Thymus (tissue), 11 donors: ENCODE measurements around the gene TALDO1. TPM values are rescaled to one million over a fixed set of nuclear protein-coding genes. Genes with fewer than 3 reads are reported as not detected.

Experiments
- DNase-seq, 9 donors: peaks; one replicate each; pipeline ENCODE4 v3.0.0-alpha.2; 2013; ENCODE audit warnings: low spot score in 9 of 9, low read depth in 6 of 9, missing footprints in 1 of 9
- H3K27ac ChIP-seq, 2 donors: one replicate each; pipeline ENCODE4 v1.5.1; 2013; ENCODE audit warnings: control low read depth in 1 of 2, low read depth in 1 of 2, low read length in 1 of 2, mild to moderate bottlenecking in 1 of 2, moderate library complexity in 1 of 2
- H3K27me3 ChIP-seq, 2 donors: one replicate each; pipeline ENCODE4 v1.5.1; 2013; ENCODE audit warnings: low read length in 1 of 2; ENCODE audit not compliant: control insufficient read depth in 2 of 2, insufficient read depth in 1 of 2
- H3K36me3 ChIP-seq, 2 donors: one replicate each; pipeline ENCODE4 v1.5.1; 2013; ENCODE audit warnings: low read length in 1 of 2, mild to moderate bottlenecking in 1 of 2, moderate library complexity in 1 of 2; ENCODE audit not compliant: control insufficient read depth in 2 of 2, insufficient read depth in 2 of 2
- H3K4me1 ChIP-seq, 2 donors: one replicate each; pipeline ENCODE4 v1.5.1; 2013; ENCODE audit warnings: low read length in 2 of 2; ENCODE audit not compliant: control insufficient read depth in 2 of 2, insufficient read depth in 2 of 2
- H3K4me3 ChIP-seq, 2 donors: one replicate each; pipeline ENCODE4 v1.5.1; 2013; ENCODE audit warnings: low read length in 2 of 2, control low read depth in 1 of 2, mild to moderate bottlenecking in 1 of 2
- H3K9me3 ChIP-seq, 2 donors: one replicate each; pipeline ENCODE4 v1.5.1; 2013; ENCODE audit warnings: low read length in 1 of 2, mild to moderate bottlenecking in 1 of 2; ENCODE audit not compliant: control insufficient read depth in 2 of 2, insufficient read depth in 1 of 2
- WGBS: extraction: QIAGEN DNeasy Blood & Tissue Kit; methylation state at CpG from one replicate; pipeline ENCODE4 v1.1.7; 2013; 5-methylcytosine and 5-hydroxymethylcytosine counted together
- polyA plus RNA-seq: library from polyadenylated mRNA; stranded (reverse); fragments of 200-250 nt; gene quantifications from one replicate; pipeline ENCODE4 v1.2.3, GENCODE V29; 2013
- total RNA-seq: library from RNA; stranded (reverse); fragments of 120-200 nt; gene quantifications from one replicate; pipeline ENCODE4 v1.2.4, GENCODE V29; 2013
- donor health status: healthy.

Gene TALDO1
- total and polyA plus RNA-seq, 2 donors = 115 to 141 TPM

DNA sequence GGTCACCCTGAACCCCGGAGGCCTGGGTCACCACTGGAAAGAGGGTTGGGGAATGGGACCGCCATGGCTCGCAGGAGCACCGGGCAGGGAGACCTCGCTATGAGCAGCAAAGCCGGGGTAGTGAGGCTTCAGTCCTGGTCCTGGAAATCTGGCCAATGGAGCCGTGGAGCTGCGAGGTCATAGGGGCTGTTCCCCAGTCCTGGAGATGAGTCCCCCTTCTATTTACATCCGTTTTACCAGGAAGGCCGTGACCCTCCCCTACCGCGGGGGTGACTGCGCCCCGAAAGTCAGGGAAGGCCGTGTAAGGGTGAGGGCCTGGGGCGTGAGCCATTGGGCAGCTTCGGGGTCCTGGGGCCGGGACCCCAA lies 57.3 kb downstream of the TALDO1 start:
- DNase-seq = no peak
- Histone ChIP-seq H3K27ac (peak overlapping the region; percentile 78 to 95), H3K4me3 (peak overlapping the region; percentile 70 to 73), H3K36me3 (peaks cover 32 to 35% of the 10 kb centered on the region in 2 donors), H3K9me3 (peaks cover 0 to 5% of the 10 kb centered on the region in 2 donors), H3K4me1 (peaks cover 26 to 35% of the 10 kb centered on the region in 2 donors), H3K27me3 (no peaks in the 10 kb centered on the region)
- WGBS = 3% methylated on average over 18 of the region's 18 CpGs

DNA sequence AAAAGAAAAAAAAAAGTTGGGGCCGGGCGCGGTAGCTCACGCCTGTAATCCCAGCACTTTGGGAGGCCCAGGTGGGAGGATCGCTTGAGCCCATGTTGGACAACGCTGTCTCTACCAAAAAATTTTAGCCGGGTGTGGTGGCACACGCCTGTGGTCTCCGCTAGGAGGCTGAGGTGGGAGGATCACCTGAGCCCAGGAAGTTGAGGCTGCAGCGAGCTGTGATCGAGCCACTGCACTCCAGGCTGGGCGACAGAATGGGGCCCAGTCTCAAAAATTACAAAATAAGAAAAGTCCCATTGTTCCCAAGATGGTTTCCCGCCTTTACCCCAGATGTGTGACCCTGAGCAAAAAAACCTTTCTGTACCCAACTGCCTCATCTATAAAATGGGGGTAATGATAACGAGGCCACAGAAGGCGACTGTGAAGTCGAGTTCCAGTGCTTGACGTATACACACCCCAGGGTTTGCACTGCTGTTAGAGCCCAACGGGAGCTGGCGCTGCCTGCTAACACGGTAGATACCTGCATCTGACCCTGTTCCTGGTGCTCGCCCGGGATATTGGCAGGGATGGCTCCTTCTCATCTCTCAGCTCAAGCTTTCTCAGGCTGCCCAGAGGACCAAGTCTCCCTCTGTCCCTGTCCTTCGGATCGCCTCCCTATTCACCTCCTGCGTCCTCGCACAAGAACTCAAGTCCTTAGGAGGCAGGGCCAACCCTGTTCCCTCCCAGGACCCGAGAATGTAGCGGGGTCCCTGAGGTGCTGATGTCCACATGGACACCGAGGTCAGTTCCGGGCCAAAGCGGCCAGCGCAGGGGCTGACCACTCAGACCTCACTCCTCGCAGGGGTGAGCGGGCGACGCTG lies 61.4 kb downstream of the TALDO1 start:
- H3K9me3 ChIP-seq = peaks cover 0 to 5% of the 10 kb centered on the region in 2 donors
- no peaks in the 10 kb centered on the region for H3K27me3 ChIP-seq
- H3K27ac ChIP-seq = peak overlapping the region; percentile 90 to 96
- H3K36me3 ChIP-seq = peaks cover 25 to 30% of the 10 kb centered on the region in 2 donors
- peaks cover 33 to 40% of the 10 kb centered on the region in 2 donors for H3K4me1 ChIP-seq
- no peak for DNase-seq
- WGBS = 38% methylated on average over 36 of the region's 36 CpGs
- H3K4me3 ChIP-seq = peak overlapping the region; percentile 70 to 83

- under 1% methylated on average over 81 of the region's 81 CpGs for WGBS
- H3K27me3 ChIP-seq = no peaks in the 10 kb centered on the region
- peaks cover 26 to 33% of the 10 kb centered on the region in 2 donors for H3K36me3 ChIP-seq
- peaks cover 0 to 5% of the 10 kb centered on the region in 2 donors for H3K9me3 ChIP-seq
- peak within 1 kb of the TSS; percentile 70 to 83 for H3K4me3 ChIP-seq
- H3K4me1 ChIP-seq = peaks cover 25 to 32% of the 10 kb centered on the region in 2 donors
- peak within 1 kb of the TSS; percentile 90 to 96 for H3K27ac ChIP-seq
- peak; percentile 93 to 99 (median 98) for DNase-seq
These were observed 62.2 kb downstream of the TALDO1 start, which contains the start of gene RPLP2 for GRCh38 chr11:809287-810039. TSS of gene RPLP2 (plus strand) at chr11:809967. CDS start at chr11:810235, 268 bp downstream.

- Histone ChIP-seq H3K4me3 (peak overlapping the region; percentile 70 to 83), H3K4me1 (peaks cover 21 to 28% of the 10 kb centered on the region in 2 donors), H3K27me3 (no peaks in the 10 kb centered on the region), H3K9me3 (peaks cover 0 to 5% of the 10 kb centered on the region in 2 donors), H3K27ac (peak overlapping the region; percentile 43 to 85), H3K36me3 (peaks cover 30 to 33% of the 10 kb centered on the region in 2 donors)
- no peak for DNase-seq
- WGBS = under 1% methylated on average over 55 of the region's 55 CpGs
These were observed 62.8 kb downstream of the TALDO1 start for GRCh38 chr11:810040-810567.

DNA sequence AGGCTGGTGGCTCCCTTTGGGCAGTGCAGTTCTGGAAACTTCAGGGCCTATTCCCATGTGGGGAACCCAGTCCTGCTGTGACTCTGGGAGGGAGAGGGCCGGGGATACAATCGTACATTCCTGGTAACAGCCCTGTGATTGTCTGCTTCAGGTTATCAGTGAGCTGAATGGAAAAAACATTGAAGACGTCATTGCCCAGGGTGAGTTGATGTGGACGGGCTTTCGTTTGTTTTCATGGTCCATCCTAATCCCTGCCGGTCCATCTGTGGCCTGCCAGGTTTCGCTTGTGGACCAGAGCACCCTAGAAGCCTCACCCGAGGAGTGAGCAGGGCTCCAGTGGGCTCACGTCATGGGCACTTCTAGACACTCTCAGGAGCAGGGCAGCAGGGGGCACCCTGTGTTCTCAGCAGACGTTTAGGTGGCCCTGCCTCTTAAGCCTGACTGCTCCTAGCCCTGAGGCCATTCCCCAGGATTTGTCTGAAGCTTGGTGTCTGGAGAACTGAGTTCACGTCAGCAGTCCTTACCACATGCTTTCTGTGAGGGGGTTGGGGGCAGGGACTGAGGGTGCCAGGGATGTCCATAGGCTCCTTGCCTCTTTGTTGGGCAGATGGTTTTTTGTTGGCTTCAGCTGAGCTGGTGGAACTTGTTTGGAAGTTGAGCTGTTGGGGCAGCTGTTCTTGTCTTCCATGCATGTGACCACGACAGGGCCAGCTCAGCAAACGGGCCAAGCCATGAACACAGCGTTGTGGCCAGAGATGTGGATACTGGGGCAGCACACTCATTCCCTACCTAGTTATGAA lies 64.4 kb downstream of the TALDO1 start:
- peaks cover 17 to 24% of the 10 kb centered on the region in 2 donors for H3K4me1 ChIP-seq
- H3K27me3 ChIP-seq = no peaks in the 10 kb centered on the region
- H3K27ac ChIP-seq = no peak overlapping the region
- no peaks in the 10 kb centered on the region for H3K9me3 ChIP-seq
- H3K36me3 ChIP-seq = peaks cover 34 to 35% of the 10 kb centered on the region in 2 donors
- H3K4me3 ChIP-seq = no peak overlapping the region
- WGBS = 88% methylated on average over 14 of the region's 14 CpGs
- no peak for DNase-seq

DNA sequence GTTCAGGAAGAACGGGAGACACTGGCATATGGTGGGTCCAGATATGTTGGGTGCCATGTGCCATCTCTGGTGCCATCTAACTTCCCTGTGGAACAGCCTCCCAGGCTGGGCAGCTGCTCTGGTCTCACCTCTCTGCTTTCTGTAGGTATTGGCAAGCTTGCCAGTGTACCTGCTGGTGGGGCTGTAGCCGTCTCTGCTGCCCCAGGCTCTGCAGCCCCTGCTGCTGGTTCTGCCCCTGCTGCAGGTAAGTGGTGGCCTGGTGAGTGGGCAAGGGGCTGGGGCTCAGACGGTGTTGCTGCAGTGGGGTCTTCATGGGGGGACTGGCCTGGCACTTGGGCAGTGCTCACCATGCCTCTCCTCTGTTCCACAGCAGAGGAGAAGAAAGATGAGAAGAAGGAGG lies 65.1 kb downstream of the TALDO1 start:
- H3K4me3 ChIP-seq = no peak overlapping the region
- WGBS = over 99% methylated on average over 3 of the region's 3 CpGs
- peaks cover 17 to 24% of the 10 kb centered on the region in 2 donors for H3K4me1 ChIP-seq
- H3K27ac ChIP-seq = no peak overlapping the region
- no peaks in the 10 kb centered on the region for H3K9me3 ChIP-seq
- peaks cover 34 to 35% of the 10 kb centered on the region in 2 donors for H3K36me3 ChIP-seq
- no peaks in the 10 kb centered on the region for H3K27me3 ChIP-seq
- no peak for DNase-seq

- Histone ChIP-seq H3K27ac (no peak overlapping the region), H3K4me3 (no peak overlapping the region), H3K9me3 (no peaks in the 10 kb centered on the region), H3K36me3 (peaks cover 34 to 35% of the 10 kb centered on the region in 2 donors), H3K4me1 (peaks cover 17 to 24% of the 10 kb centered on the region in 2 donors), H3K27me3 (no peaks in the 10 kb centered on the region)
- no peak for DNase-seq
- 95% methylated on average over 6 of the region's 6 CpGs for WGBS
These were observed 65.8 kb downstream of the TALDO1 start for GRCh38 chr11:813072-813455.

DNA sequence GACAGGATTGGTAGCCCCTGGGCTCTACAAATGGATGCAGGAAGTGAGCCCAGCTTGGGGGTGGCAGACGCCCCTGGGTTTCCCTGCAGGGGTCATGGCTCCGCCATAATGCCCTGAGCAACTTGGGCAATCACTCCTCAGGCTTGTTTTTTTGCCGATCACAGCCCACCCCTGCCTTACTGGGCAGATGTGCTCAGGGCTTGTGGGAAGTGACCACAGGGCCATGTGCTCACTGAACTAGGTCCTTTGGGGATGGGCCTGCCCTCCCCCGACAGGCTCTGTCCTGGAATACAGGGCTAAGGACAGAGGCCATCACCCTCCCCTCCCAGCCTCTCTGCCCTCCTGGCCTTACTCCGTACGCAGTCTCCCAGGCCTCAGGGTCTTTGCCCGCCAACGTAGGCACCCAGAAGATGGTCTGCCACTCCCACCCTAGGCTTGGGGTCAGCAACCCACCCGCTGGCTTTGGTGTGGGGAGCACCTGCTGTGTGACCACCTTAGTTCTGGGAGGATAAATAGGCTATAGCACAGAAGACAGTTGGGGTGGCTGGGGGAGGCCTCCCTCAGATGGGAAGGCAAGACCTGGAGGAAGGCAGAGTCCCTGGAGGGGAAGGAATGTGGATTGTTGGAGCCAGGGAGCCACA lies 66.3 kb downstream of the TALDO1 start:
- peaks cover 15 to 21% of the 10 kb centered on the region in 2 donors for H3K4me1 ChIP-seq
- 93% methylated on average over 9 of the region's 9 CpGs for WGBS
- H3K9me3 ChIP-seq = no peaks in the 10 kb centered on the region
- no peaks in the 10 kb centered on the region for H3K27me3 ChIP-seq
- DNase-seq = no peak
- H3K27ac ChIP-seq = no peak overlapping the region
- H3K4me3 ChIP-seq = no peak overlapping the region
- H3K36me3 ChIP-seq = peaks cover 34 to 35% of the 10 kb centered on the region in 2 donors
